Inflammatory macrophage (primary cell): Measurements from ENCODE around the gene OR6N2.

Source experiments
- DNase-seq, 2 donors: peaks; one replicate each; pipeline ENCODE4 v3.0.0-alpha.2; 2020 to 2022

OR6N2 gene

GRCh38 chr1:158752155-158752712 lies 28.8 kb downstream of the OR6N2 start:
- no peak for DNase-seq

DNA sequence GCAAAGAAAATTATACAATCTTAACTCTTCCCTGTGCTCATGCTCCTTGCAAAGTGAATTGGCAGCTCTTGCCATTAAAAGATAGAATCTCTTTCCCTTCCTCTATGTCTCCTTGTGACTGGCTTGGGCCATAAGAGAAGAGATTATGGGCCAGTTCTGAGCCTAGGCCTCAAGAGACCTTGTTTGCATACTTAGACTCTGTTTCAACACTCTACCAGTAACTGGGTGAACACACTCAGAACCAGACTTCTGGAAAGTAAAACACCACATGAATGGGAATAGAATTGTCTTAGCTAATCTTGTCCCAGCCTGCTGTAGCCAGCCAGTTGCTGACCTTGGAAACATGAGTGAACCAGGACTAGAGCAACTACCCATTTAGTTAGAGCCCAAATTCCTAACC lies 45.2 kb downstream of the OR6N2 start:
- no peak for DNase-seq

GRCh38 chr1:158732524-158732923 lies 48.5 kb downstream of the OR6N2 start:
- DNase-seq, result no peak

DNA sequence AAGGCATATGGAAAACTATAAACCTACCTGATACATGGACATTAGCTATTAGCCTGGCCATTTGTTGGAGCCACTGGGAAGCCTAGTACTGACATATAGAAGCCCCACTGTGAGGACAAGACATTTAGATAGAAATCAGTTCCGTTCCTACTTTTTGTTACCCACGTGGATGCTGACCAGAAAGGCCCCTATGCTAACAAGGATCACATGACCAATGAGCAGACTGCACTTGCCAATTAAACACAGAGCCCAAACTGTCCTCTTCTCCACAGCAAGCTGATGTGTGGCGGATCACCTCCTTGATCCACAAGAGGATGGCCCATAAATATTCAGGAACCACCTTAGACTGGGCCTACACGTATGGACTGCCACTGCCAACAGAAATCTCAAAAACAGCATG lies 49.3 kb downstream of the OR6N2 start:
- no peak for DNase-seq

DNA sequence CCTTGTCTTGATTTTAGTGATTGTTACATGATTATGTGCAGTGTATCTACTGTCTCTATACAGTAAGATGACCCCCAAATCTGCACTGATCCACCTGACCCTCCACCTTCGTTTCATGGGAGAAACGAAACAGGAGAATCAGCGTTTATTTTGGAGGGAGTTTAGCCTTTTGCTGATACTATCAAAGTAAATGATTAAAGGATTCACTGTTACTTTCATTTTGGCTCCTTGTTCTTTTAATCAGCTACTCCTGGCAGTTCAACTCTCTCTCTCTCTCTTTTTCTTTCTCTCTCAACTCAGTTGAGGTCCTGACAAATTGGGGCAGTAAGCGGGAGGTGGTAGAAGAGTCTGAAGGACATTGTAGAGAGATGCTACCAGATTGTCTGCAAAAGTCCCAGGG lies 50.6 kb downstream of the OR6N2 start:
- no peak for DNase-seq

DNA sequence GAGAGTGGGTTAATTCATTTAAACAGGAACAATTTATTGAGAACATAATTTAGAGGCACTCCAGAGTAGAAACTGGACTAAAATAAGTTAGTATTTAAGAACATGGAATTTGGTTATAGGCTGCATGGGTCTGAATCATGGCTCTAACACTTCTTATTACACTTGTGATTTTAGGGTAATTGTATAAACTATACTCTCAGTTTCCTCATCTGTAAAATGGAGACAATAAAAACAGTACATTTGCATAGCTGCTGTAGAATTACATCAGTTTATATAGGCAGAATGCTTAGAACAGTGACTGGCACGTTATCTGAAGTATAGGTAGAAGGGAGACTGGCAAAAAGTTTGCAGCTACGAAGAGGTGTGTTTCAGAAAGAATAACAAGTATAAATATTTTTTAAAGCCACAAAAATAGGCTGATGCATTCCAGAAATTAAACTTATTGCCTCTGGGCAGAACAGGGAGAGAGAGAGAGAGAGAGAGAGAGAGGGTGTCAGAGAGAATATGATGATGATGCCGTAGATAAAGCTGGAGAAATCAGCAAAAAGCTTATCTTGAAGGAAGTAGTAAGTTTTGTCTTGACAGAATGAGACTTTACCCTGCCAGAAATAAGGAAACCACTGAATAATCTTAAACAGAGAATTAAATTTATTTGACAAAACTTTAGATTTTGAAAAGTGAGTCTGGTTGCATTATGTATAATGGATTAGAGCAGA lies 52.3 kb downstream of the OR6N2 start:
- DNase-seq, result no peak

- DNase-seq, result no peak
These were observed 56.6 kb downstream of the OR6N2 start for GRCh38 chr1:158724442-158724841.
